ENCODE data around the gene PPIL4. TPM values are rescaled to one million over a fixed set of nuclear protein-coding genes. Genes with fewer than 3 reads are reported as not detected.

The PPIL4 gene
- total and polyA plus RNA-seq, 2 of the 13 experiments (the other 11 are each of a cell fraction or from before 2014, with no cell fraction given) = 5.5 to 46.0 TPM

DNA sequence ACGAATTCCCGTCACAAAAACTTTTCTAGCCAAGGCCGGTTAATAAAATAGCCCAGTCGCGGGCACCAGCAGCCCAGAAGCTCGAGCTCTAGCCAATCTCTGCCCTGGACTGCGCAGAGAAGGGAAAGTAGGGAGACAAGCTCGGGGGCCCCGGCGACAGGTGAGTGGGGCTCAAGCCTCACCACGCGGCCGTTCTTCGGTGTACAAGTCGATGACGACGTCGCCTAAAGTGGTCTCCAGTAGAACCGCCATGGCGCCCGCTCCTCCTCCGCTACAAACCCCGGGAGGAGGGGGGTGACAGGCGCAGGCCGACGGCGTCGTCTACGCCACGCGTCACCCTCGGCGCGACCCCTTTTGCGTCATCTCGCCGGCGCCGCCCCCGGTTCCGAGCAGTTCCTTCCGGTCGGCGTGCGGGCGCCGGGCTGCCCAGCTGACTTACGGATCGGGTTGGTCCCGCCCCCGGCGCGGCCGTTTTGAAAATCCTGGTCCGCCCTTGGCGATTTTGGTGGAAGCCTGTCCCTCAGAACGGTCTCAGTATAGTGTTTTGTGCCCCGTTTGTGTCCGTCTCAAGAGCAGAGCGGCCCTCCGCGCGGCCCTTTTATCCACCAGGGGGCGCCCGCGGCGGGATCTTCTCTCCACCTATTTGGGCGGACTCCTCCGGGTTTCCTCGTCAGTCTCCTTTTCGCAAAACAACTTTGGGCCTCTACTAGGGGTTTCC, at the start of gene PPIL4 (continued):
- TF ChIP-seq ZNF20 (CRISPR knock-in tag; IDR thresholded peaks at IDR 0.05) (peak; percentile 81; the same call in 1 of the 2 replicates), ASH2L (IDR thresholded peaks at IDR 0.05; ENCODE audit: insufficient read length, low read depth, low read length) (peak; percentile 91), ZNF337 (CRISPR knock-in tag; IDR thresholded peaks at IDR 0.05; ENCODE audit: borderline replicate concordance, low read depth) (peak; percentile 90; the same call in 1 of the 2 replicates), ZHX2 (IDR thresholded peaks at IDR 0.05; ENCODE audit: low read depth) (peak; percentile 99), ZHX2 (CRISPR knock-in tag; IDR thresholded peaks at IDR 0.05; ENCODE audit: borderline replicate concordance) (peak; percentile 39; the same call in 1 of the 2 replicates), ZNF512 (CRISPR knock-in tag; IDR thresholded peaks at IDR 0.05) (0 out of 2 replicates have a peak, but pooled peaks have one; percentile 34), ZNF136 (CRISPR knock-in tag; IDR thresholded peaks at IDR 0.05; ENCODE audit: low read depth) (peak; percentile 95), RCOR2 (CRISPR knock-in tag; IDR thresholded peaks at IDR 0.05) (0 out of 2 replicates have a peak, but pooled peaks have one; percentile 47), ZNF784 (CRISPR knock-in tag; IDR thresholded peaks at IDR 0.05; ENCODE audit: borderline replicate concordance) (peak; percentile 74; the same call in 1 of the 2 replicates), ARID3A (IDR thresholded peaks at IDR 0.05; ENCODE audit: low read depth, low read length) (no peak), REST (IDR thresholded peaks at IDR 0.05; ENCODE audit: borderline replicate concordance in 1 of 2, low read depth in 1 of 2, low read length in 2 of 2) (0 out of 4 replicates have a peak, but pooled peaks of 1 of the 2 experiments have one; percentile 59), NFYC (CRISPR knock-in tag; IDR thresholded peaks at IDR 0.05) (peak; percentile 65), HOXA9 (CRISPR knock-in tag; IDR thresholded peaks at IDR 0.05; ENCODE audit: borderline replicate concordance) (peak; percentile 92)
